GM12878 (cell line): ENCODE measurements around the gene PLPP3. TPM values are rescaled to one million over a fixed set of nuclear protein-coding genes. Genes with fewer than 3 reads are reported as not detected.

ENCODE experiments used
- ATAC-seq: fragments of 200-7000 bp; cut with Tn5 transposase; 3 replicates; pipeline ENCODE4 v1.9.1; 2020; ENCODE audit warnings: mild to moderate bottlenecking, moderate library complexity
- BruUV-seq: library from RNA; stranded (reverse); fragments of 400-500 nt; replicated peaks from 2 replicates; lab custom pipeline; 2021; lab: Mats Ljungman, UMichigan
- CTCF ChIA-PET: fragments of 300-600 bp; sonication (Branson Sonifier 250); formaldehyde crosslinking; extraction: SDS; loops from one replicate; lab custom pipeline; 2021; ENCODE audit warnings: inconsistent platforms; lab: Yijun Ruan, JAX
- POLR2A ChIA-PET: fragments of 350-600 bp; formaldehyde crosslinking; extraction: SDS; loops from one replicate; lab custom pipeline; 2021; ENCODE audit warnings: inconsistent platforms; lab: Charles Lee
- RAD21 ChIA-PET: fragments of 300-600 bp; sonication (Branson Sonifier 250); formaldehyde crosslinking; loops from one replicate; lab custom pipeline; 2023; ENCODE audit warnings: antibody characterized with exemption; ENCODE audit not compliant: unreplicated experiment; lab: Charles Lee
- SMC1A ChIA-PET: fragments of 300-600 bp; sonication (Branson Sonifier 250); formaldehyde crosslinking; loops from one replicate; lab custom pipeline; 2023; ENCODE audit not compliant: unreplicated experiment, uncharacterized antibody; lab: Charles Lee
- DNase-seq: peaks from one replicate; pipeline ENCODE4 v3.0.0-alpha.2; 2011; ENCODE audit warnings: low read depth, low spot score
- FAIRE-seq: peaks from 3 replicates; lab custom pipeline; 2011; peaks lifted over from hg19 to GRCh38; lab: Jason Lieb, UNC
- H2AFZ ChIP-seq: 2 replicates; pipeline ENCODE4 v1.6.0; 2011; ENCODE audit warnings: low read depth, low read length, control low read depth; ENCODE audit not compliant: control insufficient read depth
- H3K27ac ChIP-seq: 2 replicates; pipeline ENCODE4 v1.5.1; 2011; ENCODE audit warnings: control low read depth; ENCODE audit not compliant: control insufficient read depth, insufficient read depth
- H3K27me3 ChIP-seq, 2 experiments: replicated peaks in 1 of 2; 2 replicates each; pipeline versions ENCODE4 v1.6.0 to v1.6.1; 2011; ENCODE audit warnings: low read length in 1 of 2; ENCODE audit not compliant: control insufficient read depth in 2 of 2, insufficient read depth in 2 of 2
- H3K36me3 ChIP-seq, 2 experiments: 2 replicates each; pipeline ENCODE4 v1.5.1; 2011; ENCODE audit warnings: low read length in 1 of 2; ENCODE audit not compliant: control insufficient read depth in 2 of 2, insufficient read depth in 2 of 2
- H3K4me1 ChIP-seq: 2 replicates; pipeline ENCODE4 v1.6.1; 2011; ENCODE audit warnings: mild to moderate bottlenecking, low read length, moderate library complexity, mixed read lengths; ENCODE audit not compliant: control insufficient read depth, insufficient read depth
- H3K4me2 ChIP-seq: 2 replicates; pipeline ENCODE4 v1.6.0; 2011; ENCODE audit warnings: control low read depth; ENCODE audit not compliant: control insufficient read depth, insufficient read depth
- H3K4me3 ChIP-seq: fragments of 200-600 bp; sonication (generic); 2 replicates; pipeline ENCODE4 v1.5.1; 2016
- H3K79me2 ChIP-seq: 2 replicates; pipeline ENCODE4 v1.6.0; 2011; ENCODE audit warnings: low read length; ENCODE audit not compliant: control insufficient read depth, insufficient read depth
- H3K9ac ChIP-seq: 2 replicates; pipeline ENCODE4 v1.8.0; 2011; ENCODE audit warnings: low read length, control low read depth, mixed read lengths; ENCODE audit not compliant: control insufficient read depth, insufficient read depth
- H3K9me3 ChIP-seq: replicated peaks from 3 replicates; pipeline ENCODE4 v1.5.1; 2011; ENCODE audit warnings: mild to moderate bottlenecking, low read length; ENCODE audit not compliant: control insufficient read depth, insufficient read depth
- H4K20me1 ChIP-seq: 2 replicates; pipeline ENCODE4 v1.6.0; 2011; ENCODE audit not compliant: control insufficient read depth, insufficient read depth
- E2F4 ChIP-seq: IDR thresholded peaks from 2 replicates; pipeline ENCODE4 v1.6.1; 2012; ENCODE audit warnings: low read depth, low read length, improper control_type of control experiment
- EP300 ChIP-seq, 2 experiments: fragments of 150-350 bp in 1 of 2; IDR thresholded peaks; 2 replicates each; pipeline ENCODE4 v1.6.1; 2011 to 2012; ENCODE audit warnings: low read depth in 2 of 2, low read length in 2 of 2, borderline replicate concordance in 1 of 2, improper control_type of control experiment in 1 of 2, inconsistent platforms in 1 of 2; ENCODE audit not compliant: control insufficient read depth in 1 of 2
- JUNB ChIP-seq: IDR thresholded peaks from 2 replicates; pipeline ENCODE4 v1.6.1; 2016; ENCODE audit warnings: antibody characterized with exemption, mild to moderate bottlenecking
- LARP7 ChIP-seq: fragments of 450-650 bp; IDR thresholded peaks from 2 replicates; pipeline ENCODE4 v1.6.1; 2017; ENCODE audit warnings: mild to moderate bottlenecking
- NRF1 ChIP-seq: conservative IDR thresholded peaks from 2 replicates; pipeline ENCODE4 v1.6.1; 2011; ENCODE audit warnings: mild to moderate bottlenecking, low read depth, low read length, improper control_type of control experiment
- SREBF2 ChIP-seq: IDR thresholded peaks from 2 replicates; pipeline ENCODE4 v1.6.1; 2012; ENCODE audit warnings: mild to moderate bottlenecking, low read length
- SUZ12 ChIP-seq: fragments of 200-600 bp; sonication (generic); IDR thresholded peaks from one replicate; pipeline ENCODE4 v1.6.1; 2018; ENCODE audit warnings: antibody characterized with exemption, mild to moderate bottlenecking; ENCODE audit not compliant: unreplicated experiment
- TCF3 ChIP-seq: IDR thresholded peaks from 2 replicates; pipeline ENCODE4 v1.6.1; 2012; ENCODE audit warnings: low read depth, mild to moderate bottlenecking, low read length, borderline replicate concordance; ENCODE audit not compliant: insufficient read depth
- ZBTB33 ChIP-seq: fragments of 450-650 bp; IDR thresholded peaks from 2 replicates; pipeline ENCODE4 v1.6.1; 2017; ENCODE audit warnings: mild to moderate bottlenecking
- ZNF207 ChIP-seq: fragments of 450-650 bp; IDR thresholded peaks from 2 replicates; pipeline ENCODE4 v1.6.1; 2014; ENCODE audit warnings: antibody characterized with exemption, mild to moderate bottlenecking, borderline replicate concordance
- WGBS: methylation state at CpG from one replicate; pipeline ENCODE4 v1.1.6; 2016; ENCODE audit warnings: low lambda C conversion rate; ENCODE audit not compliant: insufficient replicate concordance, insufficient coverage; ENCODE audit errors: missing lambda C conversion rate; 5-methylcytosine and 5-hydroxymethylcytosine counted together
- in situ Hi-C: fragments of 300-500 bp; cut with MboI; formaldehyde crosslinking; loops from 9 replicates; pipeline ENCODE4 v1.14.3; 2018; ENCODE audit warnings: mixed read lengths
- intact Hi-C: fragments of 100-400 bp; cut with micrococcal nuclease; formaldehyde crosslinking; loops from one replicate; pipeline ENCODE4 v1.14.2; 2022; ENCODE audit not compliant: unreplicated experiment
- polyA plus RNA-seq, 11 experiments: library from polyadenylated mRNA; depleted of rRNA in 4 of 11; unstranded in 6 of 11; stranded (reverse) in 5 of 11; fragments of >200 nt; fragmentation: Nextera tagmentation in 4 of 11; fragmentation: Illumina TruSeq in 1 of 11; extraction: Ambion mirVana in 4 of 11; extraction: Trizol in 1 of 11; gene quantifications; 1 replicate in 1 of 11; 2 replicates in 10 of 11; pipeline versions ENCODE4 v1.2.1 to v1.2.3, GENCODE V29; 2011 to 2016; ENCODE audit warnings: inconsistent platforms in 2 of 11, missing spikeins in 2 of 11, low read depth in 1 of 11
- total RNA-seq, 4 experiments: library from RNA; depleted of rRNA in 3 of 4; stranded (reverse); fragments of >200 nt in 3 of 4; fragmentation: Illumina TruSeq in 1 of 4; extraction: Trizol in 1 of 4; gene quantifications; 2 replicates each; pipeline versions ENCODE4 v1.2.1 to v1.2.3, GENCODE V29; 2013 to 2021

Gene PLPP3
- total and polyA plus RNA-seq, 10 of the 15 experiments (the other 5 are each of a cell fraction or from before 2014, with no cell fraction given) = 6.4 to 26.8 (median 9.5) TPM

GRCh38 chr1:56545711-56546110 lies 33.7 kb downstream of the PLPP3 start:
- no peak for ATAC-seq
- H4K20me1 ChIP-seq = no peaks in the 10 kb centered on the region
- TF ChIP-seq EP300 (IDR thresholded peaks at IDR 0.05; ENCODE audit: borderline replicate concordance in 1 of 2, control insufficient read depth in 1 of 2, low read depth in 2 of 2, low read length in 2 of 2) (no peak), SREBF2 (no peak), SUZ12 (no peak), NRF1 (no peak), ZBTB33 (no peak), LARP7 (no peak), E2F4 (no peak), ZNF207 (no peak), TCF3 (no peak), JUNB (no peak)
- H3K4me3 ChIP-seq = no peak overlapping the region
- no peak for DNase-seq
- ChIA-PET RAD21 (interaction anchor here (1.6 to 12.7 kb wide), 2 partner anchors 12 to 30 kb away, joined by 7 to 87 read pairs; no protein-coding TSS in a partner anchor), CTCF (interaction anchor here (1.2 to 1.8 kb wide), 2 partner anchors 15 to 31 kb away, joined by 4 to 7 read pairs; no protein-coding TSS in a partner anchor), SMC1A (interaction anchor here (1.0 to 25.4 kb wide), 7 partner anchors 10 to 39 kb away, joined by 3 to 342 read pairs (median 8); partner anchors contain the start of gene PLPP3), POLR2A (interaction anchor here (0.8 to 1.9 kb wide), 3 partner anchors 15 to 20 kb away, joined by 3 to 5 read pairs (median 3); no protein-coding TSS in a partner anchor)
- BruUV-seq = no TSS peak
- no peaks in the 10 kb centered on the region for H3K9me3 ChIP-seq
- H3K79me2 ChIP-seq = no peaks in the 10 kb centered on the region
- no peak overlapping the region for H3K27ac ChIP-seq
- intact Hi-C loops = no loop called here
- no peaks in the 10 kb centered on the region for H3K36me3 ChIP-seq
- no peak overlapping the region for H3K9ac ChIP-seq
- FAIRE-seq = no peak
- H3K4me1 ChIP-seq = 0 out of 2 replicates have a peak, but pooled peaks cover 4% of the 10 kb centered on the region
- in situ Hi-C loops = no loop called here
- 39% methylated on average over 8 of the region's 8 CpGs for WGBS
- H3K27me3 ChIP-seq = no peaks in the 10 kb centered on the region; a peak in 1 of 4 replicates
- H2AFZ ChIP-seq = no peak overlapping the region
- no peak overlapping the region for H3K4me2 ChIP-seq
